Liver (tissue), 9 donors: Measurements from ENCODE around the gene ADTRP. TPM values are rescaled to one million over a fixed set of nuclear protein-coding genes. Genes with fewer than 3 reads are reported as not detected.

Experiments used
- DNase-seq: peaks from one replicate; pipeline ENCODE4 v3.0.0-alpha.2; 2017; ENCODE audit warnings: low spot score
- H3K27ac ChIP-seq, 2 donors: one replicate each; pipeline ENCODE4 v1.7.0; 2013; ENCODE audit warnings: inconsistent platforms in 2 of 2, low read length in 2 of 2, control low read depth in 1 of 2, low read depth in 1 of 2, mild to moderate bottlenecking in 1 of 2
- H3K27me3 ChIP-seq, 4 donors: one replicate each; pipeline versions ENCODE4 v1.6.1 to v1.7.0; 2013; ENCODE audit warnings: low read length in 3 of 4, inconsistent platforms in 1 of 4, mild to moderate bottlenecking in 1 of 4, moderate library complexity in 1 of 4; ENCODE audit not compliant: control insufficient read depth in 4 of 4, insufficient read depth in 4 of 4
- H3K36me3 ChIP-seq, 4 donors: one replicate each; pipeline versions ENCODE4 v1.6.1 to v1.7.0; 2013; ENCODE audit warnings: low read length in 3 of 4, mild to moderate bottlenecking in 3 of 4, low read depth in 1 of 4, moderate library complexity in 1 of 4; ENCODE audit not compliant: control insufficient read depth in 4 of 4, insufficient read depth in 3 of 4
- H3K4me1 ChIP-seq, 4 donors: one replicate each; pipeline versions ENCODE4 v1.6.1 to v1.7.0; 2013; ENCODE audit warnings: low read length in 3 of 4, mild to moderate bottlenecking in 3 of 4, moderate library complexity in 1 of 4; ENCODE audit not compliant: control insufficient read depth in 4 of 4, insufficient read depth in 4 of 4
- H3K4me3 ChIP-seq, 3 donors: one replicate each; pipeline versions ENCODE4 v1.6.1 to v1.7.0; 2013; ENCODE audit warnings: low read length in 3 of 3, control low read depth in 1 of 3, low read depth in 1 of 3, mild to moderate bottlenecking in 1 of 3
- H3K9ac ChIP-seq, 2 donors: one replicate each; pipeline ENCODE4 v1.7.0; 2013; ENCODE audit warnings: low read length in 2 of 2, mild to moderate bottlenecking in 2 of 2, moderate library complexity in 2 of 2, control low read depth in 1 of 2, low read depth in 1 of 2
- H3K9me3 ChIP-seq, 4 donors: one replicate each; pipeline versions ENCODE4 v1.6.1 to v1.7.0; 2013; ENCODE audit warnings: low read length in 3 of 4; ENCODE audit not compliant: control insufficient read depth in 4 of 4
- ATF3 ChIP-seq: IDR thresholded peaks from 2 replicates; pipeline ENCODE4 v1.6.1; 2016; ENCODE audit warnings: antibody characterized with exemption
- CTCF ChIP-seq: fragments of 150-350 bp; IDR thresholded peaks from 2 replicates; pipeline ENCODE4 v1.5.1; 2017; ENCODE audit warnings: improper control_type of control experiment, low read depth, low read length; ENCODE audit not compliant: missing input control
- EGR1 ChIP-seq, 2 donors: IDR thresholded peaks; 2 replicates each; pipeline ENCODE4 v1.6.1; 2016 to 2018; ENCODE audit warnings: antibody characterized with exemption in 2 of 2, low read depth in 2 of 2
- FOXA1 ChIP-seq: IDR thresholded peaks from 2 replicates; pipeline ENCODE4 v1.6.1; 2016; ENCODE audit warnings: antibody characterized with exemption
- FOXA2 ChIP-seq: IDR thresholded peaks from 2 replicates; pipeline ENCODE4 v1.6.1; 2016; ENCODE audit warnings: antibody characterized with exemption
- GABPA ChIP-seq, 2 donors: IDR thresholded peaks in 1 of 2; conservative IDR thresholded peaks in 1 of 2; 2 replicates each; pipeline ENCODE4 v1.6.1; 2016; ENCODE audit warnings: antibody characterized with exemption in 2 of 2, mild to moderate bottlenecking in 1 of 2, moderate library complexity in 1 of 2
- HNF4A ChIP-seq, 2 donors: conservative IDR thresholded peaks; 2 replicates each; pipeline ENCODE4 v1.6.1; 2016; ENCODE audit warnings: antibody characterized with exemption in 2 of 2, mild to moderate bottlenecking in 2 of 2
- MAX ChIP-seq: IDR thresholded peaks from 2 replicates; pipeline ENCODE4 v1.6.1; 2016; ENCODE audit warnings: antibody characterized with exemption
- NR2F2 ChIP-seq: IDR thresholded peaks from 2 replicates; pipeline ENCODE4 v1.6.1; 2016; ENCODE audit warnings: antibody characterized with exemption
- RAD21 ChIP-seq, 2 donors: IDR thresholded peaks; 2 replicates each; pipeline ENCODE4 v1.6.1; 2016; ENCODE audit warnings: antibody characterized with exemption in 2 of 2, mild to moderate bottlenecking in 2 of 2
- REST ChIP-seq: IDR thresholded peaks from 2 replicates; pipeline ENCODE4 v1.6.1; 2016; ENCODE audit warnings: antibody characterized with exemption, mild to moderate bottlenecking
- RXRA ChIP-seq, 2 donors: IDR thresholded peaks; 2 replicates each; pipeline ENCODE4 v1.6.1; 2017 to 2018; ENCODE audit warnings: antibody characterized with exemption in 2 of 2, mild to moderate bottlenecking in 1 of 2
- SP1 ChIP-seq: IDR thresholded peaks from 2 replicates; pipeline ENCODE4 v1.6.1; 2018; ENCODE audit warnings: antibody characterized with exemption, mild to moderate bottlenecking
- YY1 ChIP-seq: IDR thresholded peaks from 2 replicates; pipeline ENCODE4 v1.6.1; 2016; ENCODE audit warnings: antibody characterized with exemption, mild to moderate bottlenecking
- WGBS: extraction: QIAGEN DNeasy Blood & Tissue Kit; methylation state at CpG from one replicate; pipeline ENCODE4 v1.1.7; 2013; 5-methylcytosine and 5-hydroxymethylcytosine counted together
- polyA plus RNA-seq, 2 donors: library from polyadenylated mRNA; stranded (reverse) in 1 of 2; unstranded in 1 of 2; fragments of 200-250 nt in 1 of 2; fragments of >200 nt in 1 of 2; fragmentation: Nextera tagmentation in 1 of 2; extraction: Ambion mirVana in 1 of 2; gene quantifications; one replicate each; pipeline versions ENCODE4 v1.2.1 to v1.2.3, GENCODE V29; 2013 to 2015
- total RNA-seq, 2 donors: library from RNA; depleted of rRNA; stranded (reverse); fragments of >200 nt; gene quantifications; one replicate each; pipeline ENCODE4 v1.2.3, GENCODE V29; 2014
- donor health status: healthy.
- donor health status: healthy.
- donor health status: healthy.
- donor health status: healthy.
- donor health status: healthy.

Gene ADTRP
- total and polyA plus RNA-seq, 4 donors, result 0.21 to 2.0 (median 0.50) TPM; not detected in 1

- H3K27ac ChIP-seq, result no peak overlapping the region
Observed at GRCh38 chr6:11811644-11812264, 33.2 kb upstream of the ADTRP start.

More at GRCh38 chr6:11811644-11812264, 33.2 kb upstream of the ADTRP start:
- 89% methylated on average over 3 of the region's 3 CpGs for WGBS
- Histone ChIP-seq H3K36me3 (no peaks in the 10 kb centered on the region), H3K9me3 (no peaks in the 10 kb centered on the region), H3K4me1 (peaks cover 0 to 10% (median 2%) of the 10 kb centered on the region in 4 donors), H3K9ac (no peak overlapping the region), H3K4me3 (no peak overlapping the region), H3K27me3 (no peaks in the 10 kb centered on the region)
- TF ChIP-seq SP1 (no peak), NR2F2 (no peak), RXRA (IDR thresholded peaks at IDR 0.05) (no peak), YY1 (no peak), CTCF (no peak), EGR1 (IDR thresholded peaks at IDR 0.05; ENCODE audit: low read depth in 2 of 2) (no peak), FOXA1 (no peak), RAD21 (IDR thresholded peaks at IDR 0.05) (no peak), REST (no peak), FOXA2 (no peak), MAX (no peak), GABPA (IDR thresholded peaks at IDR 0.05 in 1 of 2, conservative IDR thresholded peaks at IDR 0.05 in 1 of 2) (no peak), ATF3 (no peak), HNF4A (conservative IDR thresholded peaks at IDR 0.05) (no peak)
- no peak for DNase-seq
